Stimulated activated CD4-positive, alpha-beta T cell treated with anti-CD3 and anti-CD28 coated beads, Interleukin-1b, Interleukin-23, amount 100 ng/mL, for 1 hour (primary cell): ENCODE results near the gene TENT4A.
A peak's percentile ranks its signal among the peaks of the same experiment; 100 is the strongest.

Source experiments
- DNase-seq, 2 donors: peaks; one replicate each; pipeline ENCODE4 v3.0.0-alpha.2; 2020; ENCODE audit warnings: low read depth in 2 of 2

TENT4A gene

DNA sequence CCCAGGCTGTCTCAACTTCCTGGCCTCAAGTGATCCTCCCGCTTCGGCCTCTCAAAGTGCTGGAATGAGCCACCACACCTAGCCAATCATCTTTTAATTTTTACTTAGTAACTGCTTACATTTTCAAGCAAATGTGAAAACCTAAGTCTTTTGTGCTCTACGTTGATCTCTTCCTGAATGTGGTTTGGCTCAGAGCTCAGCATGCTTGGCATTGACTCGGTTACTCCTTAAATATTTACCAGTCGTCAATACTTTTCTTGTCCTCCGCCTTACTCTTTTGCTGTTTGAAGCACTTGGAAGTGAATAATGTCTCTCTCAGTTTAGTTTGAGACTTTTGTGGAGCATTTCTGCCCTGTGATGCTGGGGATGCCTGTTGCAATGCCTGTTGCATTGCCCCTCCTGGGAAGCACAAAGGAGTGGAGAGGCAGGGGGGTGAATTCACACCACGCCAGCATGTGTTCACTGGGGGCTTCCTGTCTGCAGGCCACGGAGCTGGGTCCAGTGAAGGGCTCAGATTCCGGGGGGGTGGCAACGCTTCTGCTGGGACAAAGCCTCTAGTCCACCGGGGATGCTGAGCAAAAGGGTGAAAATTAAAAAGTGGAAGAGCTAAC, 13.1 kb upstream of the TENT4A start:
- DNase-seq, result no peak

DNA sequence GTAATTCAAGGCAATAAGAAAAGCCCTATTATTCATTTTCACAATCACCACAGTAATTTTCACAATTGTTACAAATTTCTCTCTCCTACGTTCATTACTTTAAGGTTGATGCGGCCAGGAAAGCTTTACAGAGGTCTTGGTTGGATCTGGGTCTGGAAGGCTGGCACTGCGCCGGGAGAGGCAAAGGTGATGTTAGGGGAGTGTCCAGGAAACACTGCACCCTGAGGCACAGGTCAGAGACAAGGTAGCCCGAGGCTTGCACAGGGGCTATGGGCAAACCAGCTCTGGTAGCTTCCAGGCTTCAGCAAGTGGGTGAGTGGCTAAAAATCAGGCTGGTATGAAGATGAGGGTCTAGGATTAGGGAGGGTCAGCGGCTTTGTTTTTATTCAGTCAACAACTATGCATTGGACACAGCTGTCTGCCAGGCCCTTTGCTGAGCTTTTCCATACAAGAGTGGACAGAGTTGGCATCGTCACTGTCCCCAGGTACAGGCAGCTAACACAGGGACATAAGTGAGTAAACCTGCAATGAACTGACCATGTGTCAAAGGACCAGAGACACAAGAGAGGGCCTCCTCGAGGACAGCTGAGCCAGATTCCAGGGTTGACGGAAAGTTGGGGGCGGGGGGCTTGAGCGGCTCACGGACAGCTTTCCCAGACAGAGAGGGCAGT, 12.4 kb upstream of the TENT4A start:
- DNase-seq, result no peak

DNA sequence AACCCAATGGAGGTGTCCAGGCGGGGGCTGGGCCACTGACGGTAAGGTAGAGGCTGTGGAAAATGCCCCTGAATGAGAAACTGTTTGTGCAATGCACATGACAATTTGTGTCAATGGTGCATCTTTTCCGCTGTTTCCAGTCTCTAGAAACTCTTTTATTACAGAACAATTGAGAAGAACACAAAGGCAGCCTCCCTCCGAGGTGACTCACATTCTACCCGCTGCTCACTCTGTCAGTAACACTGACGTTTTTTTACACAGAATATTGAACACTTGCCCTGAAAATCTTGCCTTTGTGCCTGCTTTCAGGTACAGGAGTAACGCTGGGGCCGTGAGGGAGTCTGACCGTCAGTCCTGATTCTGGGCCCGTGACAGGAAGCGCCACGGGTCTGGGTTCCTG, 11.7 kb upstream of the TENT4A start:
- DNase-seq, result no peak

DNA sequence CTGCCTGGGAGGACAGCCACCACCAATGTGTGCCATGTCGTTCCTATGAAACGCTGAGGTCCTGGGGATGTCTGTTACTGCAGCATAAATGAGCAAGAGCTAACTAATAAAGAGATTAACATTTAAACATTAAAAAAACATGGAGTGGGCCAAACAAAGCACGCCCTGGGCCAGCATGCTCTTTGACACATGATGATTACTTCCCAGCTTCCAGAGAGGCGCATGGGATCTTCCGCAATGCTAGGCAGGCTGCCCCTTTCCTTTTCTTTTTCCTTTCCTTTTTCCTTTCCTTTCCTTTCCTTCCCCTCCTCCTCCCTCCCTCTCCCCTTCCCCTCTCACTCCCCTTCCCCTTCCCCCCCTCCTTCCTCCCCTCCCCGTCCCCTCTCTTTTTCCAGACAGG, 10.6 kb upstream of the TENT4A start:
- no peak for DNase-seq

DNA sequence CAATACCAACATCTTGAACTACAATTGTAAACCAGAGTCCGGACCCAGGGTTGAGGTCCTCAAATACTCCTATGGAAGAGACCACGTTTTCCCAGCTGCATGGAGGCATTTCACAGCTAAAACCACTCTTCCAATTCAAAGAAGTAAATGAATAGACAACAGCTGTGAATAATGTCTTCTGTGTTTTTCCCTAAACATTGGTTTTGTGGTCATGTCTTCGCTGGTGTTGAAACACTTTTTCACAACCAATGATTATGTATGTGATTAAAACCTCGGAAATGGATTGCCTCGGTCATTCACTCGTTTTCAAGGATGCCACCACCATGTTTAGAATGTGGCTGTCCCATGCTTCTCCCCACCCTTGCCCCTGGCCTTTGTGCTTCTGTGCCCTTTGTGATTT, 9.4 kb upstream of the TENT4A start:
- DNase-seq, result no peak

DNA sequence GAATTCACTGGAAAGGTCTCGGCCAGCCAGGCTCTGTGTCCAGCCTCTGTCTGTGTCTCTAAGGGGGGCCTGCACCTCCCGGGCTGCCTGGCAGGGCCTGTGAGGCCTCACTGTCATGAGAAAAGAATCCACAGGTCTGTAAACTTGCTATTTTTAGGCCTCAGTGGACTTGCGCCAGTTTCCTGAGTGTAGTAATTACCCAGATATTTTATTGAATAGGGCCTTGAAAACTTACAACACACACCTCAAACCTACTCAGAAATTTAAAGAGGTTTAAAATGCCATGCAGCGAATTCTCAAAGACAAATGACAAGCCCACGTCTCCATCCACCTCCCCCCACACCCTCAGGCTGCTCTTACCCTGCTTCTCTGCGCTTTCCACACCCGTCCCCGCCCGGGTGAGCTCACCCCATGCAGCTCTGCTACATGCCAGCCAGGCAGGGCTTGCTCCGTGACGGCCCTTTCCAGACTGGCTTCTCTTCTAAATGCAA, 8.8 kb upstream of the TENT4A start:
- DNase-seq, result no peak

DNA sequence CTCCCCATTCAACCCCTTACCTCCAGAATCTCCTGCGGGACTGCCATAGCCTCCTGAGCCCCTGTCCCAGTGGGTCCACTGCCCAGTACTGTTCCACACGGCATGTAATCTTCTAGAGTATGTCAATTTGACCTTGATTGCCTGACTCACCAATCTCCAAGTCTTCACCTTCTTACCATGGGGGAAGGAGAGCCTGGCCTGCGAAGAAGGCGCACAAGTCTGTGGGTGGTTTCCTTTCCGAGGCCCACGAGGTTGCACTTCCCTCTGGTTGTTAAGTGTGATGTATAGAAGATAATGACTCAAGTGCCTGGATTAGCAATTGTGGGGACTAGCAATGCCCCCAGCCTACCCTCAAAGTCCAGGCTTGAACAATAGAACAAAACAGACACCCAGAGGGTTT, 8.1 kb upstream of the TENT4A start:
- DNase-seq, result no peak

DNA sequence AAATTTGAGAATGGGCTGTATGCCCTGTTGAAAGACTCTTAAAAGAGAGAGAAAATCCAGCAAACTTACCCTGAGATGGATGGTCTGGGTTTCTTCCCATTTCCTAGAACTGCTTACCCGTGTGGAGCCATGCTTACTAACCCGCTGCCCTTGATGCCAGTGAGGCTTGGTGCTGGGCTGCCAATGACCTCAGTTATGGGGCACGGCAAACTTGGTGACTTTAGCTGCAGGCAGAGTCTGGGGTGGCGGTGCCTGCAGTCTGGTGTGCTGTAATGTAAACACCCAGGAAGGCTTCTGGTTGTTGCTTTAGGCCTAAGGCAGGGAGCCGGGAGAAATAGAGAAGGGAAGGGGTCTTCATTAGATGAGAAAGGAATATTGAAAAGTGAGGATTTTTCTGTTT, 7.3 kb upstream of the TENT4A start:
- no peak for DNase-seq

DNA sequence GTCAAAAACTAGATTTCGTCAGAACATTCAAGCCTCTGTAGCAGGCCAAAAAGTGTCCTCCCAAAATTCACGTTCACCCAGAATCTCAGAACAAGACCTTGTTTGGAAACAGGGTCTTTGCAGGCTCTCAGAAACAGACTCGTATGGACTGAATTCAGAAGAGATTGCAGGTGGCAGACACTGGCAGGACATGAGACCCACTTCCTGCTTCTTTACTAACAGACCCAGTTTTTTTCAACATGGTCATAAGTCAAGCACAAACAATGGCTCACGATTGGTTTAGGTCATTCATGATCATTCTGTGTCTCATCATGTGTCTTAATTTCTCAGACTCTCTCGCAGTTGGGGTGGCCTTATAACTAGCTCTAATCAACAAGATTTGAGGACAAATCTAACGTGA, 5.4 kb upstream of the TENT4A start:
- DNase-seq, result no peak

DNA sequence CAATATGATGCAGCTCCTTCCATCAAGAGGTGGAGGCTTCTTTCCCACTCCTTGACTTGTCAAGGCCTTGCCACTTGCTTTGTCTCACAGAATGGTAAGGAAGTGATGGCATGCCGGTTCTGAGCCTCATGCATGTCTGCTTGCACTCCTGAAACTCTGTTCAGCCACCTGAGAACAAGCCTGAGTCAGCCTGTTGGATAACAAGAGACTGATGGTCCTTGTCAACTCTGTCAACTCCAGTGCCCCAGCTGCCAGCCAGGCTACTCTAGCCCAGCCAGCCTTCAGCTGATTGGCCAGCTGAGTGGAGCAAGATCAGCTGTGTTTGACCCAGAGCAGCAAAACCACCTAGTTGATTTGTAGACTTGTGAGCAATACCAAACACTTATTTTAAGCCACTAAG, 4.4 kb upstream of the TENT4A start:
- DNase-seq, result no peak

DNA sequence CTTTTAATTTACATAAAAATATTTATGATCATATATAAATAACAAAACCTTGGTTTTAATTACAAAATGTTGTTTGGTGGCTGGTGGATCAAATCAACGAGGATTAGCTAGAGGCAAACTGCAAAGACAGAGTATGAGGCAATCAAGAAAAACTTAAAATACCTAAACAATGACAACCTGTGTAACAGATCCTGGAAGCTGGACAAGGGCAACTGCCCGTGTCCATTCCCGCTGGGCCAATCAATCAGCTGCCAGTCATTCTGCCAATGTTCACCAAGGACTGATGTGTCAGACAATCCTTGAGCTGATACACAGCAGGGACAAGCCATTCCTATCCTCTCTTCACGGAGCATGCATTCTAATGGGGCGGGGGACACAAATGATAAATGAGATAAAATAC, 3.2 kb upstream of the TENT4A start:
- no peak for DNase-seq

DNA sequence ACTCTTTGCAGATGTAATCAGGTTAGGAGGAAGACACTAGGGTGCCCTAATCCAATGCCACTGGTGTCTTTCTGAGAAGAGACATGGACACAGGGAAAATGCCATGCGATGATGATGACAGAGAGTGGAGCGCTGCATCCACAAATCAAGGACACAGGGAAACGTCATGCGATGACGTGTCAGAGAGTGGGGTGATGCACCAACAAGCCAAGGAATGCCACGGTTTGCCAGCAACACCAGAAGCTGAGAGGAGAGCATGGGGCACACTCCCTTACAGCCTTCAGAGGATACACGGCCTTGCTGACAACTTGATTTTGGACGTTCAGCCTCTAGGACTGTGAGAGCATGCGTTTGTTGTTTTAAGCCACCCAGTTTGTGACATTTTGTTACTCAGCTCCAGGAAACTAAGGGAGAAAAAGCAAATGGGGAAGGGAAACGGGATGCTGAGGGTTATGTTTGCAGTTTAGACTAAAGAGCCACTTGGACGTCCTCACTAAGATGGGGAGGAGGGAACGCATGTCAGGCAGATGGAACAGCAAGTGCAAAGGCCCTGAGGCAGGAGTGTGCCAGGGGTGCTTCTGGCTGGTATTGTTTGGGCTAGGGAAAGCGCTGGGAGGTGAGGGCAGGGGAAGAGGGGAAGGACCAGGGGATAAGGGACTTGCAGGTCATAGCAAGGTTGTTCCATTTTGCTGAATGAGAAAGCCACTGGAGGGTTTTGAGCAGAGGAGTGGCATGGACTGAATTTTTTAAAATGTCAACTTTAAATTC, 2.5 kb upstream of the TENT4A start:
- DNase-seq, result no peak

DNA sequence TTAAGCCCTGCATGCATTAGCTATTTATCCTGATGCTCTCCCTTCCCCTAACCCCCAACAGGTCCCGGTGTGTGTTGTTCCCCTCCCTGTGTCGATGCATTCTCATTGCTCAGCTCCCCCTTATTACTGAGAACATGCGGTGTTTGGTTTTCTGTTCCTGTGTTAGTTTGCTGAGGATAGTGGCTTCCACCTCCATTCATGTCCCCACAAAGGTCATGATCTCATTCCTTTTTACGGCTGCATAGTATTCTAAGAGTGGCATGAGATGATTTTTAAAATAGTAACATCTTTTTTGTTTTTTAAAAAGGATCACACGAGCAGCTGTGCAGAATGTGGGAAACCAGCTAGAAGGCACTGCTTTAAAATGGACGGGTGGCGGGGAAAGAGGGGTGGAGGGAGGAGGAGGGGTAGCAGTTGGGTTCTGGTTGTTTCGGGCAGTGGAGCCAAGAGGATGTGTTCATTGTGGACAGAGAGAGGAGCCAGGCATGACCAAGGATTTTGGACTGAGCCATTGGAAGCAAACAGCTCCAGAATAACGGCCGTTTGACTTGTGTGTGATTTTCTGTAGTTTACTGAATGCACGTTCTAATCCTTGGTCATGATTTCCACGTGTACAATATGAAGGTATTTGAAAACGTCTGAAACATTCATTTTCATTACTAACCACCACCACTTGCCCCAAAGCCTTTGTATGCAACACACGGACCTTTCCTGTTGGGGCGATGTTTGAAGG, 1.7 kb upstream of the TENT4A start:
- no peak for DNase-seq

DNA sequence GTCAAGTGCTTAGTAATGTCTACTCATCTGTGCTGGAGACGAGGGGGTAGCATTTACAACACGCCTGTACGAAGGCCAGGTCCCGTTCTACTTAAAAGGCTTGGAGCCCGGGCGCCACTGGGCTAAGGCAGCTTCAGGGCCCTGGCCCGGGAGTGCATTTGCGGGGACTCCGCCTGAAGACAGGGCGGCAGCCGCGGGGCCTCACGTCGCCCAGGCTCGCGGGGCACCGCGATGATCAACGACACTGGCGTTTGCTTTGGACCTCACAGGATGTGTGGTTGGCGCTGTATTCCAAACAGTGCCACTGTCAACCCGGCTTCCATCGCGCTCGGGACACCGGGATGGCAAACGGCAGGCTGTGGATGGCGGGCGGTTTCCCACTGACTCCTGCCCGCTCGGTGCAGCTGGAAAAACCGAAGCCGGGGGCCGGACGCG, 1.1 kb upstream of the TENT4A start:
- DNase-seq, result no peak

DNA sequence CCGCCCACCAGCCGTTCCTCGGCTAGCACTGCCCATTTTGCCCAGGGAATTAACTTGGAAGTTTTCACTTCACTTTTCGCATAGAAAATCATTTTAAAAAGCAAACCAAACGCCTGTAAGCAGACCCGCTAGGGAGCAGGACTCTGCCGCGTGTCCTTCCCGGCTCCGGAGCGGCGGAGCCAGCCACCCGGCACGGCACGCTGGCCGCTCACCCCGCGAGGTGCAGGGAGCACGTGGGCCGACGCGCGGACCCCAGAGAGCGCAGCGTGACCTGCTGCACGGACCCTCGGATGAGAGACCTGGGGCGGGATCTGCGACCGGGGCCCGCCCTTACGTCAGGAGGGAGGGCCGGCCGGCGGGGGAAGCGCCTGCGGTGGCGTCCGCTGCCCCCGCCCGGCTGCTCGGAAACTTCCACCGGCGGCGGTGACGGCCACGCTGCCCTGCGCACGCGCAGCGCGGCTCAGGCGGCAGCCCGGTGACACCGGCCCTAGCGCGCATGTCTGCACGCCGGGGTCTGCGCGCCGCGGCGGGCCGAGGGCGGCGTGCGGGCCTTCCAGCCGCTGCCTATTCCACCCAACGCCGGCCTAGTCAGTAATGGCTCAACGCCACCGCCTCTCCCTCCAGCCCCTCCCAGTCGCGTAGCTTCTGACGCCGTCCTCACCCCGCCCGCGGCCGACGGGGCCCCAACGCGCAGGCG, 507 bp upstream of the TENT4A start:
- peak in 1 of 2 donors; percentile 93 for DNase-seq

DNA sequence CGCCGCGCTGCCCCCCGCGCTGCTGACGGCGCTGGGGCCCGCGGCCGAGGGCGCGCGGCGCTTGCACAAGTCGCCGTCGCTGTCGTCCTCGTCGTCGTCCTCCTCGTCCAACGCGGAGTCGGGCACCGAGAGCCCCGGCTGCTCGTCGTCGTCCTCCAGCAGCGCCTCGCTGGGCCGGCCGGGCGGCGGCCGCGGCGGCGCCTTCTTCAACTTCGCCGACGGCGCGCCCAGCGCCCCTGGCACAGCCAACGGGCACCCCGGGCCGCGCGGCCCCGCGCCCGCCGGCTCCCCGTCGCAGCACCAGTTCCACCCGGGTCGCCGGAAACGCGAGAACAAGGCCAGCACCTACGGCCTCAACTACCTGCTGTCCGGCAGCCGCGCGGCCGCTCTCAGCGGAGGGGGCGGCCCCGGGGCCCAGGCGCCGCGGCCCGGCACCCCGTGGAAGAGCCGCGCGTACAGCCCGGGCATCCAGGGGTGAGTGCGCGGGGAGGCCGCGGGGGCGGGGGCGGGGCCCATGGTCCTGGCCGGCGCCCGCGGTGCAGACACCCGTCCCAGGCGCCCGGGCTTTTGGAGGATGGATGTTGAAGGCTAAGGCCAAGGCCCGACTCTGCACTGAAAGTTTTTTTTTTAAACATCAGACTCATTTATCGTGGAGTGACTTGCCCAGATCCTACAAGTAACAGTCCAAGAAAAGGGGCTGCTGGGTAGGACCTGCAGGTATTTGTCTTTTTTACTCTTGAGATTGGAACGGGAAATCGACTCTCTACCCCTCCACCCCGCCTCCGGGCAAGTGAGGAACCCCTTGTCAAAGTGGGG, 1.2 kb downstream of the TENT4A start:
- no peak for DNase-seq

DNA sequence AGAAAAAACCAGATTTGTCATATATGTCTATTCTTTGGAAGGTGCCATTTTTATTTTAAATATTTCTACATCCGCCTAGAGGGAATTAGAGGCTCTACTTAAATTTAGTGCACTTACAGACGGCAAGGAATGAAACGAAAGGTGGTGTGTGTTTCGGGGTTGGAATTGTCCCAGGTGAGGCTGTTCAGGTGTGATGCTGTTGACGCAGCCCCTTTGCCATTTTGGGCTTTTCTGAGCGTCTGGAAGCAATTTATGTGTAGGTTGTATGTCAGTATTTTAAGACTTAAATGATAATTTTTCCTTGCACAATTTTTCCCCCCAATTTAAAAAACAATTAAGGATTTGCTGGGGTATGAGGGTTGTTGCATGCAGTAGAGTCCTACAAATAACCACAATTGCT, 2.0 kb downstream of the TENT4A start:
- DNase-seq, result no peak

DNA sequence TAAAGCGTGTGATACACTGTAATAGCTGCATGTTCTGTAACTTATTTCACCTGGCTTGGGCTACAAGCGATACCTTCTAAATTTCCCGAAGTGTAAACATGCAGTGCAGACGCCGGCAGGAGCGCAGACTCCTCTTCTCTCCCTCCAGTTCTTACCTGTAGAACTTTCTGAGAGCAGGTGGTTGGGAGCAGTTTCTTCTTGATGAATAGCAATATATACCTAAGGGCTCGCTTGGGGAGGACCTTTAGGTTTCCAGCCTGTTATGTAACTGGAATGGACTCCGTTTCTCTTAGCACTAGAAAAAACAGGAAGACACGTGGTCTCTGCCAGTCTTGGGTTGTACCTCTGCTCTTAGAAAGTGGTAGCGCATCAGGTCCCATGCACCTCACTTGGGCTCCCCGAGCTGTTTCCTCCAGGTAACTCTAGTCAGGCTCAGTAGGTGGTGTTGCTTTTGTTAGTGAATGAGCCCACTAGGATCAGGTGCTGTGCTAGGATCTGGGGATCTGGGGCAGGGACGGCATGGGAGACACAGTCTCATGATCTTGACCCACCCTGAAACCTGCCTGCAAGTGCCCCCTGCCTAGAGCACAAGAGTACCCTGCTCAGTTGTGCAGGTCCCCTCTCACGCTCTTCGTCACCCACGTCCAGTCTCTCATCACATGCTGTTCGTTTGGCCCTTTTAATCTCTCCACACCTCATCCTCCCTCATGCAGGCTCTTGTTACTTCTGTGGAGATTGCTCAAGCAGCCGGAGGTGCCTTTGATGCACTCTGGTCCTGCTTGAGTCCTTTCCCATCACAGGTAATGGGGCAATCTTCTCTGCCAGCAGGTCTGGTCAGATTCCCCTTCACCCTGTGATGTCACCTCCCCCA, 2.8 kb downstream of the TENT4A start:
- DNase-seq, result no peak

DNA sequence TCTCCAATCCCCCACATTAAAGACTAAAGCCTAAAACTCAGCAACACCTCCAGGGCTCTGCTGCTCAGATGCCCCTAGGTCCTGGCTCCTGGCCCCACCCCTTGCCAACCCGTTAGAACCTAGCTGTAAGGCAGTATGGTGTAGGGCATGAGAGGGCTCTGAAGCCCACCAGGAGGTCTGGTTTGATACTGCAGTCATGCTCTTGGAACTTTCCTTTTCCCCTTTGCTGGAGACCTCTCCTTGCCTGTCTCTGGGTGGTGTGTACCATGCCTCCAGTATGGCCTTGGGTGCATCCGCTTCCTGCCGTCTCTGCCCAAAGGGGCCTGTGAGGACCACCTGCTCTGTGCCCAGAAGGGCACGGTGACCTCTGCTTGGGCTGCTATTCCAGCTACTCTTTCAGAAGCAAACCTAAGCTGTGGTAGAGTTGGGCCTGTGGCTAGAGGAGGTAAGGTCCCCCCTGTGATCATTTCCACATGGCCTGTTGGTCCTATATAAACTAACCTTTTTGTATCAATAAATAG, 3.5 kb downstream of the TENT4A start:
- DNase-seq, result no peak

DNA sequence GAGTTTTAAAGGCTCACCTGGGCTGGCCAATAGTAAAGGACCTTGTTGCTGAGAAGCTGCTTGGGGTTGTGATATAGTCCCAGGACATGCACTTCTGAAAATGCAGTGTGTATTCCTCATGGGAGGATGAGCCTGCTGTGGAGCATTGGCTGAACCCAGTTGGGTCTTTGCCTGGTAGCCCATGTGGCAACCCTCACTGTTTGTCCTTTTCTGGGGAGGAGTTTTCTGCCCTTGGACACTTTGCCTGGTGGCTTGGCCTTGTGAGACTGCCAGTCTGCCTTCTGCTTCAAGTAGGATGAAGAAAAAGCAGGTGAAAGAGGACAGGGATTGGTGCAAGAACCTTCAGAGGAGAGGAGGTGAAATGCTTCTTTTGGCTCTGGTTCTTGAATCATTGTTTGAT, 4.0 kb downstream of the TENT4A start:
- DNase-seq, result no peak
